Activated naive CD8-positive, alpha-beta T cell treated with anti-CD3 and anti-CD28 coated beads for 36 hours (primary cell): ENCODE measurements around the gene OVAAL. TPM values are rescaled to one million over a fixed set of nuclear protein-coding genes. Genes with fewer than 3 reads are reported as not detected.
A peak's percentile ranks its signal among the peaks of the same experiment; 100 is the strongest.

Experiments used
- DNase-seq: peaks from one replicate; pipeline ENCODE4 v3.0.0; 2021
- H3K27ac Mint-ChIP-seq: one replicate; pipeline ENCODE4 v1.8.0; 2022; ENCODE audit warnings: mild to moderate bottlenecking, moderate library complexity, mixed read lengths
- H3K27me3 Mint-ChIP-seq: one replicate; pipeline ENCODE4 v1.8.0; 2022; ENCODE audit warnings: mild to moderate bottlenecking, mixed read lengths
- H3K36me3 Mint-ChIP-seq: one replicate; pipeline ENCODE4 v1.8.0; 2021; ENCODE audit warnings: mild to moderate bottlenecking, mixed read lengths
- H3K4me1 Mint-ChIP-seq: one replicate; pipeline ENCODE4 v1.8.0; 2021; ENCODE audit warnings: mixed read lengths
- H3K4me3 Mint-ChIP-seq: one replicate; pipeline ENCODE4 v1.8.0; 2022; ENCODE audit warnings: mild to moderate bottlenecking, moderate library complexity, mixed read lengths
- H3K9me3 Mint-ChIP-seq: one replicate; pipeline ENCODE4 v1.8.0; 2022; ENCODE audit warnings: mixed read lengths
- total RNA-seq, 2 experiments: library from RNA; stranded (reverse); gene quantifications; one replicate each; pipeline ENCODE4 v1.2.3, GENCODE V29; 2021

OVAAL gene
- not detected for total RNA-seq

DNA sequence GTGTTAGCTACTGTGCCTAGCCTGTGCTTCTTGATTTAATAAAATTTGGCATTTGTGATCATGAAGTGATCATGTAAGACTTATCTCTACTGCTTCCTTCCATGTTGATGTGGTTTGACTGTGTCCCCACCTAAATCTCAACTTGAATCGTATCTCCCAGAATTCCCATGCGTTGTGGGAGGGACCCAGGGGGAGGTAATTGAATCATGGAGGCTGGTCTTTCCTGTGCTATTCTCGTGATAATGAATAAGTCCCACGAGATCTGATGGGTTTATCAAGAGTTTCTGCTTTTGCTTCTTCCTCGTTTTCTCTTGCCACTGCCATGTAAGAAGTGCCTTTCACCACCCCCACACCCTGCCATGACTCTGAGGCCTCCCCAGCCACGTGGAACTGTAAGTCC is at the start of gene OVAAL:
TSS of gene OVAAL (plus strand) at position 301 of the 400 bp plus-strand sequence.
- H3K9me3 Mint-ChIP-seq, result peaks cover 2% of the 10 kb centered on the region
- no peaks in the 10 kb centered on the region for H3K4me1 Mint-ChIP-seq
- no peaks in the 10 kb centered on the region for H3K36me3 Mint-ChIP-seq
- no peak within 1 kb of the TSS for H3K27ac Mint-ChIP-seq
- no peak for DNase-seq
- H3K4me3 Mint-ChIP-seq, result no peak within 1 kb of the TSS
- peaks cover 4% of the 10 kb centered on the region for H3K27me3 Mint-ChIP-seq

DNA sequence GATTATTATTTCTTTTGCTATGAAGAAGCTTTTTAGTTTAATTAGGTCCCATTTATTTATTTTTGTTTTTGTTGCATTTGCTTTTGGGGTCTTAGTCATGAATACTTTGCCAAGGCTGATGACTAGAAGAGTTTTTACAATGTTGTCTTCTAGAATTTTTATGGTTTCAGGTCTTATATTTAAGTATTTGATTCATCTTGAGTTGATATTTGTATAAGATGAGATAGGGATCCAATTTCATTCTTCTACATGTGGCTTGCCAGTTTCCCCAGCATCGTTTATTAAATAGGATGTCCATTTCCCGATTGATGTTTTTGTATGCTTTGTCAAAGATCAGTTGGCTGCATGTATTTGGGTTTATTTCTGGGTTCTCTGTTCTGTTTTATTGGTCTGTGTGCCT is 47.9 kb upstream of the OVAAL start:
- H3K9me3 Mint-ChIP-seq, result no peaks in the 10 kb centered on the region
- H3K4me1 Mint-ChIP-seq, result no peaks in the 10 kb centered on the region
- no peak for DNase-seq
- no peak overlapping the region for H3K27ac Mint-ChIP-seq
- H3K27me3 Mint-ChIP-seq, result peaks cover 4% of the 10 kb centered on the region
- H3K4me3 Mint-ChIP-seq, result no peak overlapping the region
- no peaks in the 10 kb centered on the region for H3K36me3 Mint-ChIP-seq

- peaks cover 4% of the 10 kb centered on the region for H3K27me3 Mint-ChIP-seq
- no peaks in the 10 kb centered on the region for H3K9me3 Mint-ChIP-seq
- H3K27ac Mint-ChIP-seq, result no peak overlapping the region
- no peak overlapping the region for H3K4me3 Mint-ChIP-seq
- no peak for DNase-seq
- no peaks in the 10 kb centered on the region for H3K36me3 Mint-ChIP-seq
- H3K4me1 Mint-ChIP-seq, result no peaks in the 10 kb centered on the region
These were observed 45.2 kb upstream of the OVAAL start for GRCh38 chr1:180513531-180513930.

DNA sequence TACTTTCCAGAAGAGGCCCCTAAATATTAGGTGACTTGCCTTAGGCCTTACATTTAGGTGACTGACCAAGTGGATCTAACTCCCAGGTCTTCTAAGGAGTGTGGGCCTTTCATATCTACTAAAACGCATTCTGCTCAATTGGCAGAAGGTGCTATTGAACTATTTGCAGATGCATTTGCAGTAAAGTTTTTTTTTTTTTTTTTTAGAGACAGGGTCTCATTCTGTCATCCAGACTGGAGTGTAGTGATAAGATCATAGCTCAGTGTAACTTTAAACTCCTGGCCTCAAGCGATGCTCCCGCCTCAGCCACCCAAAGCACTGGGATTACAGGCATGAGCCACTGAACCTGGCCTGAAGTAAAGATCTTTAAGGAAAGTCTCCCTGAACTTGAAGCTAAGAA is 43.4 kb upstream of the OVAAL start:
- H3K9me3 Mint-ChIP-seq, result no peaks in the 10 kb centered on the region
- H3K27me3 Mint-ChIP-seq, result peaks cover 4% of the 10 kb centered on the region
- no peaks in the 10 kb centered on the region for H3K4me1 Mint-ChIP-seq
- H3K4me3 Mint-ChIP-seq, result no peak overlapping the region
- H3K36me3 Mint-ChIP-seq, result no peaks in the 10 kb centered on the region
- no peak for DNase-seq
- H3K27ac Mint-ChIP-seq, result no peak overlapping the region

GRCh38 chr1:180515857-180516388 is 42.8 kb upstream of the OVAAL start:
- Mint-ChIP-seq H3K4me3 (no peak overlapping the region), H3K9me3 (no peaks in the 10 kb centered on the region), H3K36me3 (no peaks in the 10 kb centered on the region), H3K4me1 (no peaks in the 10 kb centered on the region), H3K27ac (no peak overlapping the region), H3K27me3 (peaks cover 4% of the 10 kb centered on the region)
- peak; percentile 44 for DNase-seq

DNA sequence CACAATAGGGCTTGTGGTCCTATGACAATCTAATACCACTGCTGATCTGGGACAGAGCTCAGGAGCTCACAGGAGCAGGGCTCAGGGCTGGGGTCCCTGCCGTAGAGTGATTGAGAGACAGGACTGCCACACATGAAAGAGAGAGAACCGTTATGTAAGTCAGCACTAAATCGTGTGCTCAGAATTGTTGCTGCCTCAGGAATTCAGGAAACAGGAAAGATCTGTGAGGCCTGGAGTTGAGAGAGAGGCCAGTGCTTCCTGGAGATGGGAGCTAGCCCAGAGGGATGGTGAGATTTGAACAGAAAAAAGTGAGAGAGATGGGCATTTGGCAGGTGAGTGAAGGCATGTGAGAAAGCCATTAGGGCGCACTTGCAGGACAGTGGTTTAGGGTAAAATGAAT is 38.9 kb upstream of the OVAAL start:
- H3K4me1 Mint-ChIP-seq, result peaks cover 3% of the 10 kb centered on the region
- no peak overlapping the region for H3K27ac Mint-ChIP-seq
- DNase-seq, result no peak
- H3K4me3 Mint-ChIP-seq, result no peak overlapping the region
- no peaks in the 10 kb centered on the region for H3K27me3 Mint-ChIP-seq
- no peaks in the 10 kb centered on the region for H3K36me3 Mint-ChIP-seq
- H3K9me3 Mint-ChIP-seq, result no peaks in the 10 kb centered on the region

- H3K36me3 Mint-ChIP-seq, result no peaks in the 10 kb centered on the region
- no peak overlapping the region for H3K4me3 Mint-ChIP-seq
- no peak for DNase-seq
- no peaks in the 10 kb centered on the region for H3K9me3 Mint-ChIP-seq
- H3K27me3 Mint-ChIP-seq, result no peaks in the 10 kb centered on the region
- peaks cover 3% of the 10 kb centered on the region for H3K4me1 Mint-ChIP-seq
- no peak overlapping the region for H3K27ac Mint-ChIP-seq
These were observed 37.1 kb upstream of the OVAAL start for GRCh38 chr1:180521474-180522212.

DNA sequence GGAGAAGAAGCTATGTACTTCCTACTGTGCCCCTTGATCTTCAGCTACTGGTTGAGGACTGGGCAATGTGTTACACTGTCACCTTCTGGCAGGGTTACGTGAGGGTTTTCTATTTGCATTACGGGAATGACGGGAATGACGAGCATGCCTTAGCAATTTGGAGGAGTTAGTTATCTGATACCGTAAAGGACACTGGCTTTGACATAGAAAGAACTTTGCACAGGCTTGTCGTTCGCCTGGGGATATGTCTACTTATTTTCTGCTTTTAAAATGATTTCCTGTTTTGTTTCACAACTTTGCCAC is 36.6 kb upstream of the OVAAL start:
- H3K4me3 Mint-ChIP-seq, result no peak overlapping the region

DNA sequence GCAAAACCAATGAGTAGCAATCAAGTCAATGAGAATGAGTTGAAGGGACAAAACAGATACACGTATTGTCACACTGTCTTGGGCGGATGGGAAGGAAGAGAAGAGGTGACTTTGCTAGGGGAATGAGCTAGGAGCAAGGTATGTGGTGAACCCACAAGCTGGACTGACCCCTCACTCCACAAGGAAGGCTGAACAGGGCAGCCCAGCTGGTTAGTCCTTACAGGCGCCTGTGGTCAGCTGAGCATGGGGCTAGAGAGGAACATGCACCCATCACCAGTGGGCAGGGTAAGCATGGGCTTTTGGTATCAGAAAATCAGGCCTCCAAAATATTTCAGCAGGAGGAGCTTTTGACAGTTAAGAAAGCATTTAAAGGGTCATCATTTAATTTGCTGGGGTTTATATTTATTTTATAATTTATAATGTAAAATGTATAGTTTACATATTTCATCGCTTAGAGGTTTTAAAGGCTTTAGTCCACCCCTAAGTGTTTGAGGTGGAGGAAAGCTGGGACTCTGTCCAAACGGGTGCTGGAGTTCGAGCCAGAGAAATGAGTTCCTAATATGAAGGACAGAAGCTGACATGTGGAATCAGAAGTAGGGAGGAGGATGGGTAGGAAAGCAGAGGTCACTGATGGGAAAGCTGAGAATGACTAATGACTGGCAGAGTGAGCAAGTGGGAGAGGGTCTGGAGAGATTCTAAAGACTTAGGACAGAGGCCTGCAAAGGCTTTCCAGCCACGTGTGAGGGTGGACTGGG is 34.4 kb upstream of the OVAAL start:
- Mint-ChIP-seq H3K9me3 (no peaks in the 10 kb centered on the region), H3K36me3 (no peaks in the 10 kb centered on the region), H3K27ac (no peak overlapping the region), H3K4me1 (peaks cover 3% of the 10 kb centered on the region), H3K27me3 (no peaks in the 10 kb centered on the region), H3K4me3 (no peak overlapping the region)
- DNase-seq, result no peak

More for the DNA sequence above, 36.6 kb upstream of the OVAAL start:
- no peaks in the 10 kb centered on the region for H3K27me3 Mint-ChIP-seq
- no peak overlapping the region for H3K27ac Mint-ChIP-seq
- no peaks in the 10 kb centered on the region for H3K36me3 Mint-ChIP-seq
- H3K9me3 Mint-ChIP-seq, result no peaks in the 10 kb centered on the region
- H3K4me1 Mint-ChIP-seq, result peaks cover 3% of the 10 kb centered on the region
- no peak for DNase-seq

GRCh38 chr1:180524915-180525714 is 33.6 kb upstream of the OVAAL start:
- no peak overlapping the region for H3K27ac Mint-ChIP-seq
- no peaks in the 10 kb centered on the region for H3K27me3 Mint-ChIP-seq
- no peak for DNase-seq
- H3K4me1 Mint-ChIP-seq, result peaks cover 3% of the 10 kb centered on the region
- H3K36me3 Mint-ChIP-seq, result no peaks in the 10 kb centered on the region
- H3K9me3 Mint-ChIP-seq, result no peaks in the 10 kb centered on the region
- H3K4me3 Mint-ChIP-seq, result no peak overlapping the region

DNA sequence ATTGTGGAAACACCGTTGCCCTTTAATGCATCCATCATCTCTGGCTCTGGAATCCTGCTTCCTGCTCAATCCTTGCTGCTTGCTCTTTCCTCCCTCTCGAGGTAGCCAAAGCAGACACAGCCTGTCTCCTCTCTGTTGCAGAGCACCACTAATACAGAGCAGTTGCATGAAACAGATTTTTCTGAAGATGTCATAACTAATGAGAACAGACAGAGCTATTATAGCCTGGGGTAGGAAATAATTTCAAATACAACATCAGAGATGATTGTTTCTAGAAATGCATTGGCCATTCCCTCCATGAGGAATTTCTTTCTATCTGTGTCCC is 33.1 kb upstream of the OVAAL start:
- no peak overlapping the region for H3K4me3 Mint-ChIP-seq
- no peaks in the 10 kb centered on the region for H3K36me3 Mint-ChIP-seq
- no peak for DNase-seq
- H3K9me3 Mint-ChIP-seq, result no peaks in the 10 kb centered on the region
- H3K4me1 Mint-ChIP-seq, result peaks cover 3% of the 10 kb centered on the region
- H3K27ac Mint-ChIP-seq, result no peak overlapping the region
- H3K27me3 Mint-ChIP-seq, result no peaks in the 10 kb centered on the region

- H3K4me3 Mint-ChIP-seq, result no peak overlapping the region
- no peaks in the 10 kb centered on the region for H3K36me3 Mint-ChIP-seq
- no peak for DNase-seq
- no peaks in the 10 kb centered on the region for H3K9me3 Mint-ChIP-seq
- no peak overlapping the region for H3K27ac Mint-ChIP-seq
- H3K4me1 Mint-ChIP-seq, result no peaks in the 10 kb centered on the region
- no peaks in the 10 kb centered on the region for H3K27me3 Mint-ChIP-seq
These were observed 31.6 kb upstream of the OVAAL start for GRCh38 chr1:180527101-180527669.

DNA sequence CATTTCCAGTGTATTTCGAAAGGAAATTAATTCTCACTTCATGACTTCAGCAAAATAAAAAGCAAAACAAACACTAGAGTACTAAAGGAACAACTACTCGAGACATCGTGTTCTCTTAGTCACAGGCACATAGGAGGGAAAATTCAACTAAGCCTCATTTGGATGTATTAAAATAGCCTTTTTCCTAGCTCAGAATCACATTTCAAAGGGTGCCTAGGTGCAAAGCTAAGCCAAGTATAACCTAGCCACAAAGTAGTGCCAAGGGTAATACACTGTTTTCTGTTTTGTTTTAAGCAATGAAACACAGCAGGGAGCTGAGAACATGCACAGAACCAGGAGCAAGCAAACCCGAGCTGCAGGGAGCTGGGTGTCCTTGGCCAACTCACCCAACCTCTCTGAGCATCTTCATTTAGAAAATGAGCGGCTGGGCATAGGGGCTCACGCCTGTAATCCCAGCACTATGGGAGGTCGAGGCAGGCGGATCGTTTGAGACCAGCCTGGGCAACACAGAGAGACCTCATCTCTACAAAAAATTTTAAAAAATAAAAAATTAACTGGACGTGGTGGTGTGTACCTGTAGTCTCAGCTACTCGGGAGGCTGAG is 29.8 kb upstream of the OVAAL start:
- no peak for DNase-seq
- peaks cover 6% of the 10 kb centered on the region for H3K27me3 Mint-ChIP-seq
- H3K4me3 Mint-ChIP-seq, result no peak overlapping the region
- H3K36me3 Mint-ChIP-seq, result no peaks in the 10 kb centered on the region
- H3K4me1 Mint-ChIP-seq, result no peaks in the 10 kb centered on the region
- no peaks in the 10 kb centered on the region for H3K9me3 Mint-ChIP-seq
- no peak overlapping the region for H3K27ac Mint-ChIP-seq

DNA sequence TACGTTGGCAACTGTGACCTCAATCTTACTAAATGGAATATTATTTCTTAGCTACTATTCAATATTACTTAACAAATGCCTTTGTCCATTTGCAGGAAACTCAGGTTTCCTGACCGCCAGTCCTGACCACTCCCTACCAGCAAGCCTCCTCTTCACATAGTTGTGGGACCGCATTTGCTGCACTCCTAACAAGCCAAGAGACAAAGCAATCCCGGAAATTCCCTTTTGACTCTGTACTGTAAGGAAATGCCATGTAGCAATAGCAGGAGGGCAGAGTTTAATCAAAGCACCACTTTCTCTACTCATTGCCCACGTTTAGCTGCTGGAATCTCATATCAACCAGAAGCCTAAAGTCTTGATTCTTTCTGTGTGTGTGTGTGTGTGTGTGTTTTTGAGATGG is 28.3 kb upstream of the OVAAL start:
- no peak for DNase-seq
- Mint-ChIP-seq H3K27ac (no peak overlapping the region), H3K4me1 (no peaks in the 10 kb centered on the region), H3K27me3 (peaks cover 6% of the 10 kb centered on the region), H3K9me3 (no peaks in the 10 kb centered on the region), H3K36me3 (no peaks in the 10 kb centered on the region), H3K4me3 (no peak overlapping the region)

- Mint-ChIP-seq H3K36me3 (no peaks in the 10 kb centered on the region), H3K4me1 (no peaks in the 10 kb centered on the region), H3K27ac (no peak overlapping the region), H3K9me3 (no peaks in the 10 kb centered on the region), H3K27me3 (peaks cover 11% of the 10 kb centered on the region), H3K4me3 (no peak overlapping the region)
- DNase-seq, result no peak
These were observed 25.9 kb upstream of the OVAAL start for GRCh38 chr1:180532854-180533253.
